GM12874 (cell line): ENCODE results near the gene SLC6A19.

ENCODE experiments used
- CTCF ChIP-seq: IDR thresholded peaks from 2 replicates; pipeline ENCODE4 v1.5.1; 2011; ENCODE audit warnings: low read depth, mild to moderate bottlenecking, control low read depth, low read length, moderate library complexity; ENCODE audit not compliant: insufficient read depth

The SLC6A19 gene

GRCh38 chr5:1199649-1200494, 1.5 kb upstream of the SLC6A19 start:
- no peak for TF ChIP-seq CTCF

- TF ChIP-seq CTCF, result no peak
Measured at GRCh38 chr5:1200495-1201326, 684 bp upstream of the SLC6A19 start.

- no peak for TF ChIP-seq CTCF
Measured at GRCh38 chr5:1202026-1202797, 817 bp downstream of the SLC6A19 start.

GRCh38 chr5:1202798-1203185, 1.4 kb downstream of the SLC6A19 start:
- no peak for TF ChIP-seq CTCF

- TF ChIP-seq CTCF, result no peak
Measured at GRCh38 chr5:1203311-1203967, 2.0 kb downstream of the SLC6A19 start.

GRCh38 chr5:1203968-1204692, 2.7 kb downstream of the SLC6A19 start:
- TF ChIP-seq CTCF, result no peak
